DMS53 (cell line): ENCODE results near the gene ABHD11.
"Not testable (repeated sequence)": the region's sequence is repeated elsewhere in the genome, so short reads cannot be mapped to it uniquely, and the experiment has no call there.

Source experiments
- DNase-seq: peaks from one replicate; lab custom pipeline; 2025; lab: John Stamatoyannopoulos, UW

ABHD11 gene

DNA sequence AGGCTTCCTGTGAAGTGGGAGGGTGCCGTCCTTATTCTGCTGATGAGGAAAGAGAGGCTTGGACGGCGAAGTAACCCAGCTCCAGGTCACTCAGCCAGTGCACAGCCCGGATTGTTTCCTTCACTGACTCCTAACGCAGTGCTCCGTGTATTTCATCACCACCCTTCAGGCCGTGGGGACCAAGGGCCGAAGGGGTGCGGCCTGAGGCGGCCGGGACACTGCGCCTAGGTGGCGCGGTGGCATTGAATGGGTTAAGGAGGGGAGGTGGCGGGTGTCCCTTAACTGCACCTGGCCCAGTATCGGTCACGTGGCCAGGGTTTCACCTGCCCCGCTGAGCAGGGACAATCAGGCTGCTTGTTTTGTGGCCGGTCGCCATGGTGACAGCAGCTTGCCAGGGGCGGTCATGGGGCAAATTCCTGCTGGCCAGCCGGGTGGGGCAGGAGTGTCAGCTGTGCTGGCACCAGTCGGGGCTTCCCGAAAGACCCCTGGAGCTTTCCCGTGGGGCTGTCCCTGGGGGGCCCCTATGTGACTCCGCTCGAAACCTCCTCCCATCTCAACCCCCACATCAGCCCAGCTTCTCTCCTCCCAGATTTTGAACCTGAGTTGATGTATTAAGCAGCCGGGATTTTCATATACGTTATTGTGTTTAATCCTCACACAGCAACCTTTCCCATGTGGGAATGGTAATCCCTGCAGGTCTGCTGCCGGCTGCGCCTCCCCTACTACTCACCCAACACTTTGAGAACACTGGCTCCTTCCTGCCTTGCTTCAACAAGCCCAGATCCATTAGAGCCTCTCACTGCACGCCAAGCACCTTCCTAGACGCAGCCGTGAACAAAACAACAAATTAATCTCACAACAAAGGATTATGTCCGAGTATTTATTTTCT is 4.4 kb upstream of the ABHD11 start:
- DNase-seq = peak; percentile 100

DNA sequence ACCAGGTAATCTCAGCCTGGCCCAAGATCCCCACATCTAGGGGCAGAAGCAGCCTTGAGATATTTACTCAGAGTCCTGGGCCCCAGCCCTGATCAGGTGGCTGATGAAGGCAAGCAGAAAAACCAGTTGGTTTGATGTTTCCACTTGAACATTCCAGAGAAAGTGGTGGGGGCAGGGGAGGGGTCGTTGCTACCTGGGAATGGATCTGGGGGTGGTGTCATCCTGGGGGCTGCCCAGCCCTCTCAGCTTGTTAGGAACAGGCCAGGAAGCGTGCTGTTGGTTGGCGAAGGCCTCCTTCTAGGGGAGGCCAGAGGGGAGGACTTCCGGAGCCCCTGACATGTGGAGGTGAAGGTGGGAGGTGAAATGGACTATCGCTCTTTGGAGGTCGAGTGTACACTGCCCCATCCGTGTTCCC is 3.7 kb upstream of the ABHD11 start:
- peak; percentile 95 for DNase-seq

DNA sequence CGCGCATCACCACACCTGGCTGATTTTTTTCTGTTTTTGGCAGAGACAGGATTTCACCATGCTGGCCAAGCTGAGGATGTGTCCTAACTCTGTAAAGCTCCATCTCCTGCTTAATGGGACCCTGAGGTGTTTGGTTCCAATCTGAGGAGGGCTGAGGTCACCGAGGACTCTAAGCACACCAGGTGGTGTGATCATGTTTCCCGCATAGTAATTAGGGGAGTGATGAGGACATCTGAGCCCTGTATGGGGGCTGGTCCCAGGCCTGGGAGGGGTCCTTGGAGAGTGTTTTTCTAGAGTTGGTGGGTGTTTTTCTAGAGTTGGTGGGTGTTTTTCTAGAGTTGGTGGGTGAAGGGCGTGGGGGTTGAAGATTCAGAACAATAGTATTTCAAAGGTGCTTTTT is 3.0 kb upstream of the ABHD11 start:
- peak; percentile 96 for DNase-seq

DNA sequence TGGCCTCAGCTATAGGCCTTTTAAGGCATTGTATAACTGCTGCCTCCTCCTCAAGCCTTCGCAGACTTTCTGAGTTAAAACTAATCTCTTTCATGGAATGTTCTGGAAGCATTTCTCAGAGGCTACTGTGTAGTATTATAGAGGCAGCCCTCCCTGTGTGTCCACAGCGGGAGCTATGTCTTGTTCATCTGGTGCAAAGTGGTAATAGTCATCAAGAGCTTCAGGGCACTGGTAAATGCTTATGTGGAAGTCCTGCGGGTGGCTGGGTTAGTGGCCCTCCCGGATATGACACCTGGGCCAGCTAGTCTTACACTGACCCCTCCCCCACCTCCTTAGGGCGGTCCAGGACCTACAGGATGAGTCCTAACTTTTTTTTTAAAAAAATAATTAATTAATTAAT is 2.2 kb upstream of the ABHD11 start:
- DNase-seq = peak; percentile 78

DNA sequence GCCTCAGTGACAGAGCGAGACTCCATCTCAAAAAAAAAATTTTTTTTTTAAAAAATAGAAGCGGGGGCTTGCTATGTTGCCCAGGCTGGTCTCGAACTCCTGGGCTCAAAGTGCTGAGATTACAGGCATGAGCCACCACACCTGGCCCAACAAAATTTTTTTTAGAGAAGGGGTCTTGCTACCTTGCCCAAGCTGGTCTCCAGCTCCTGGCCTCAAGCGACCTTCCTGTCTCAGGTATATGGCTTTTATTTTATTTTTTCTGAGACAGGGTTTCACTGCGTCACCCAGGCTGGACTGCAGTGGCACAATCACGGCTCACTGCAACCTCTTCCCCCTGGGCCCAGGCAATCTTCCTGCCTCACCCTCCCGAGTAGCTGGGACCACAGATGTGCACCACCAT is 1.6 kb upstream of the ABHD11 start:
- no peak for DNase-seq

DNA sequence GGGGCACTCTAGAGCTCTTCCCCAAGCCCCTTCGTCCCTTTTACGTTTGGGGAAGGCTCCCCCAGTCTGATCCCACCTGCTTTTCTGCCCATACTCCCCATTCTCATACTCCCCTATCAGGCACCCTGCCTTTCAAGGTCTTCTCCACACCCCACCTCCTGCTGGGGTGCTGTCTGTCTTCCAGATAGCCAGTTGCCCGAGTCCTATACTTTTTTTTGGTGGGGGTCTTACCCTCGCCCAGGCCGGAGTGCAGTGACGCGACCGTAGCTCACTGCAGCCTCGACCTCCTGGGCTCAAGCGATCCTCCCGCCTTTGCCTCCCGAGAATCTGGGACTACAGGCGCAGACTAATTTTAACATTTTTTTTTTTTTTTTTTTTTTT is 775 bp upstream of the ABHD11 start:
- DNase-seq = no peak

DNA sequence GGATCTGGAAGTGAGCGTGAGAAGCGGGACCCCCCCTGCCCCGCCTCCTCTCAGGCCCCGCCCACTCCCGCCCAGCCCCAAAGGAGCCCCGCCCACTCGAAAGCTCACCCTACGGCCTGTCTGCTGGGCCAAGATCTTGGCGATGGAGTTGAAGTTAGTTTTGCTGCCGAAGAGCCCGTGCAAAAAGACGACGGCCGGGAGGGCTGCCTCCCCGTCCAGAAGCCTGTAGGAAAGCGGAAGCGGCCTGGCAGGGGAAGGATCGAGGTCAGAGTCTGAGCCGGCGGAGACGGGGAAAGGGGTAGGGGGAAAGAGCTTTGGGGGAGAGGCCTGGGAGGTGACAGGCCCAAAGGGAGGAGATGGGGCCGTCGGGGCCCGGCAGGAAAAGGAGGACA is 386 bp downstream of the ABHD11 start:
- DNase-seq = peak; percentile 84

DNA sequence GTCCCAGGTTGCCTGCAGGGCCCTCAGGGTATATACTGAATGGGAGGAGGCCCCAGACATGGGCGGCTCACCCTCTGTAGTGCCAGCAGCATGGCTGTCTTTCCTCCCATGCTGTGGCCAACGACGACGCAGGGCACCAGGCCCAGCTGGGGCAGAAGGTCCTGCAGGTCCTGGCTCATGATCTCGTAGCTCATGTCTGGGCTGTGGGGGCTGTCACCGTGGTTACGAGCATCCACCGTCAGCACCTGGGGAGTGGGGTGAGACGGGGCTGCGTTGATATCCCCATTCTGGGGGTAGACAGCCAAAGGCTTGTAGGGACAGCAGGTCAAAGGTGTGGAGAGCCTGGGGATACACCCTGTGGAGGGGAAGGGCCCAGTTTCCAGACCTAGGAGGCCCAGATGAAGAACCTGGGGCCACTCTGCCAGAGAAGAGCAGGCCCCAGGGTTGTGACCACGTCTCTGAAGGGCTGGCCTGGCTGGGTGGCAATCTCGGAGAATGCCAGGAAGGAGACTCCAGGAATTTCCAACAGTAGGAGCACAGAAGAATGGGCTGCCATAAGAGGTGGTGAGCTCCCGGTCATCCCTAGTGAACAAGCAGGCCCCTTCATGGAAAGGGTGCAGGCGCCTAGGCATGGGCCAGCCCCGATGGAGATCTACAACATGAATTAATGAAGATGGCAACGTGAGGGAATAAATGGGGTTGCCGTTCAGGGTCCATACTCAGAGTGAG is 947 bp downstream of the ABHD11 start:
- DNase-seq = no peak

DNA sequence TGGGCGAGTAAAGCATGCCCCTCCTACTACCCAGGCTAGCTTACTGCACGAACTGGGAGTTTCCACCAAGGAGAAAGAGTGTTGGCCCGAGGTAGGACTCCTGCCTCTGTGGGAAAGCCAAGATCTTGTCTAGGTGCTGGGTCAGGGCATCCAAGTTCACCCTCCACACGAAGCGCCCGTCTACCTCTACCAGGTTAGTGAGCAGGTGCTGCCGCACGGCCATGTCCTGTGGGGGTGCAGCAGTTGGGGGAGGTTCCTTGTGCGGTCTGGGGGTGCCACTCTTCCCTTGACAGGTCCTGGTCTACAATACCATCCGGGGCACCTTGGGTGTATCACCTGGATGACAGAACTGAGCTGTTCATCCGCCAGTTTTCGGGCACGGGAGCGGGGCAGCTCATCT is 1.7 kb downstream of the ABHD11 start:
- DNase-seq = no peak

DNA sequence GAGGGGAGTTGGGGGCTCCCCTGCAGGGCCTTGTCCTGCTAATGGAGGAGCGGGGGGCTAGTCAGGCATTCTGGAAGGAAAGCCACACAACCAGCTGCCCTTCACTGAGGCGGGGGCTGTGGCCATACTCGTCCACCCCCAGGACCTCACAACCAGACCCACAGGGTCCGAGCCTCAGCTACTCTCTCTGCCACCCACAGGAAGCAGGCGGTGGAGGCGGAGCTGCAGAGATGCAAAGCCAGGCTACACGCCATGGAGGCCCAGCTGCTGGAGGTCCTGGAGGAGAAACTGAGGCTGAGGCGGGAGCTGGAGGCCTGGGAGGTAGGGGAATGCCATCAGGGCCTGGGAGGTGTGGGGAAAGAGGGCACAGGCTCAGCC is 3.1 kb downstream of the ABHD11 start:
- no peak for DNase-seq

DNA sequence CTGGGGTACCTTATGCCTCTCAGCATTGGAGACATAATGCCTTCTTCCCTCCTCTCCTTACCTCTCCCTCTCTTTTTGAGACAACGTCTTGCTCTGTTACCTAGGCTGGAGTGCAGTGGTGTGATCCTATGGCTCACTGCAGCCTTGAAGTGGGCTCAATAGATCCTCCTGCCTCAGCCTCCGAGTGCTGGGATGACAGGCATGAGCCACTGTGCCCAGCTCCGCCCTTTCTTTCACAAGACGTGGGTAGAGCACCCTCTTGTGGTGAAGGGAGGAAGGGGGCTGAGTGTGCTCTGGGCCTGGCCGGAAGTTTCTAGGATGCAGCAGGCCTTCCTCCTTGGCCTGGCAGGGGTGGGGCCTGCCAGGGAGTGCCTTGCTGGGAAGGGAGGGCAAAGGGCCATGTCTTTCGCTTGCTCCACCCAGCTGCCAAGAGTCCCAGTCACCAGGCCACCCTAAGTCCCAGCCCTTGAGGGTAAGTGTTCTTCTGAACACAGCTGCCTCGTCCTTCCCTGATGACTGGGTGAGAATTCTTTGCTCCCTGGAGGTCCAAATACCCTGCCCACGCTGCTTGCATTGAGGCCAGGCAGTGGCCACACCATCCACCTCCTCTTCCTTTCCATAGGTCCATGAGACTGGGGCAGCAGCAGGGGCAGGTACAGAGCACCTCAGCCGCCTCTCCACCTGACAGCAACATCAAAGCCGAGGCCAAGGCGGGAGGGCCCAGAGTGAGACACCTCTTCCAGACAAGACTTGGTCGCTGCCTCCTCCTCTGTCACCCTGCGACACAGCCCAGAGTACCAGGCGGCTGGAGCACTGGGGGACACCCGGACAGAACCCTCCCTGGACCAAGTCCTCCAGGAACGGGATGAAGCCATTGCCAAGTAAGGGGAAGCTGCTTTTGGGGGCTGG is 3.7 kb downstream of the ABHD11 start:
- DNase-seq = peak; percentile 97

DNA sequence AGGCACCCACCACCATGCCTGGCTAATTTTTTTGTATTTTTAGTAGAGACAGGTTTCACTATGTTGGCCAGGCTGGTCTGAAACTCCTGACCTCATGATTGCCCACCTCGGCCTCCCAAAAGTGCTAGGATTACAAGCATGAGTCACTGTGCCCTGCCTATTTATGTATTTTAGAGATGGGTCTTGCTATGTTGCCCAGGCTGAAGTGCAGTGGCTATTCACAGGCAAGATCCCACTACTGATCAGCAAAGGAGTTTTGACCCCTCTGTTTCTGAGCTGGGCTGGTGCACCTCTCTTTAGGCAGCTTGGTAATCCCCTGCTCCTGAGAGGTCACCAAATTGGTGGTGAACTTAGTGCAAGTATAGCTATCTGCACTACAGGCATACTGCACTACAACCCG is 6.2 kb downstream of the ABHD11 start:
- no peak for DNase-seq

DNA sequence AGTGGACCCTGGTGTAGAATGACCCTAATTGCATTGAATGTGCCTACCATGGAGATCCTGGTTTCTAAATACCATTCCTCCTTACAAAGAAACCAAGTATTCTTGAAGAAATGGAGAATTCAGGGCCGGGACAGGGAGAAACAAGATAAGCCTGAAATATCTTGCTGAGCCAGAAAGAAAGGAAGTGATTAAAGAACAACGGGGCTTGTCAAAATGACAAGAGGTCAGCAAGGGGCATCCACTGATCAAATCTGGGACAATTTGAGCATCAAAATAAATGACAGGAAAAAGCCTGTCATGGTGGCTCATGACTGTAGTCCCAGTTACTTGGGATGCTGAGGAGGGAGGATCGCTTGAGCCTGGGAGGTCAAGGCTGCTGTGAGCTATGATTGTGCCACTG is 8.1 kb downstream of the ABHD11 start:
- no peak for DNase-seq

DNA sequence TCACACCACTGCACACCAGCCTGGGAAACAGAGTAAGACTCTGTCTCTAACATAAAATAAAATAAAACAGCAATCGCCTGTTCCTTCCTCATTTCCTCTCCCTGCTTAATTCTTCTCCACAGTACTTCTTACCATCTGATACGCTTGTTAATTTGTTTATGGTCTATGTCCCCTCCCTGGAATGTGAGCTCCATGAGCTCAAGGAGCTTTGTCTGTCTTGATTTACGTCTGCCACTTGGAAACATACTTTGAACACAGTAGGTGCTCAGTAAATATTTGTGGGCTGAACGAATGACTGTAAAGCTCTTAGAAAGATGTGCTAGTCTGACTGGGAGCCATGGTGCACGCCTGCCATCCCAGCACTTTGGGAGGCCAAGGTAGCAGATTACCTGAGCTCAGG is 10.1 kb downstream of the ABHD11 start:
- DNase-seq = no peak

DNA sequence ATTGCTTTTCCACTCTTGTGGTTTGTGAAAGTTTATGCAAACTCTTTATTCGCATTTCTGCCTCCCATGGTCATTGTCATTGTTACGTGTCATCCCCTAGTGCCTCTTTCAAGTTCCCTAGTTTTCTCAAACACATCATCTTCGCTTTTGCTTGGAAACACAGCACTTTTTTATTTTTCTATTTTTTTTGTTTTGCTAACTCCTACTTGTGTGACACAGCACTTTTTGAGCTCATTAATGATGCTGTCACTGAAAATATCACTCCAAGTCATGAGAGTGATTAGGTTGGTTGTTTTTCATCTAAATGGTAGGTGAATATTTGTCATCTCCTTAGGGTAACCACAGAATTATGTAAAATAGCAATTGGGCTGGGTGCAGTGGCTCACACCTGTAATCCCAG is 10.7 kb downstream of the ABHD11 start:
- no peak for DNase-seq

DNA sequence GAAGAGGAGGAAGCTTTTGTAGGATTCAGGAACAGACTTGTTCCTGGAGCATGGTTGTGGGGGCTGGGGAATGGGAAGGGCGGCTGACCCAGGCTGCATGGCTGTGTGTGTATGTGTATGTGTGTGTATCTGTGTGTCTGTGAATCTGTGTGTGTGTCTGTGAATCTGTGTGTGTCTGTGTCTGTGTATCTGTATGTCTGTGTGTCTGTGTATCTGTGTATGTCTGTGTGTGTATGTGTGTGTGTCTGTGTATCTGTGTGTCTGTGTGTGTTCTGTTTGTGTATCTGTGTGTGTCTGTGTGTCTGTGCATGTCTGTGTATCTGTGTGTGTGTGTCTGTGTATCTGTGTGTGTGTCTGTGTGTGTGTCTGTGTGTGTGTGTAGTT is 12.5 kb downstream of the ABHD11 start:
- DNase-seq = no peak

DNA sequence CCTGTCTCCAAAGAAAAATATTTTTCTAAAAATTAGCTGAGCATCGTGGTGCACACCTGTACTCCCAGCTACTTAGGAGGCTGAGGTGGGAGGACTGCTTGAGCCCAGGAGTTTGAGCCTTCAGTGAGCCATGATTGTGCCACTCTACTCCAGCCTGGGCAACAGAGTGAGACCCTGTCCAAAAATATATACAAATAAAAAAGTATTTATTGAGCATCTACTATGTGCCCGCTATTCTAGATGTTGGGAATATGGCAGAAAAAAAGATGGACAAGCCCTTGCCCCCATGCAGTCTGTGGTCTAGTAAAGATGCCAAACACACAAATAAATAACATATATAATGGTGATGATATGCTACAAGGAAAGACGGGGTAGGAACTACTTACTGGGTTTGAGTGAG is 14.8 kb downstream of the ABHD11 start:
- DNase-seq = no peak

DNA sequence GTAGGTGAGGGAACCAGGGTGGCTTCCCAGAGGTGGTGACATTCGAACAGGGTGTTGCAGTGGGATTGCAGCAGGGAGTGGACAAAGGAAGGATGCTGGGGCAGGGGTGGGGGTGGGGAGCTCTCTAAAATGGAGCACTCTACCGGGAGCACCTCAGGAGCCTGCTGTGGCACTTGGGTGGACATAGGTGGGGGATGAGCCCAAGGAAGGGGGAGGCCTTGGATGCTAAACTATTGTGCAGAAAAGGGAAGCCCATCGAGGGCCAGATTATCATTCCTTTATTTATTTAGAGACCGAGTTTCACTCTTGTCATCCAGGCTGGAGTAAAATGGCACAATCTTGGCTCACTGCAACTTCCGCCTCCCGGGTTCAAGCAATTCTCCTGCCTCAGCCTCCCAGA is 15.8 kb downstream of the ABHD11 start:
- DNase-seq = no peak

DNA sequence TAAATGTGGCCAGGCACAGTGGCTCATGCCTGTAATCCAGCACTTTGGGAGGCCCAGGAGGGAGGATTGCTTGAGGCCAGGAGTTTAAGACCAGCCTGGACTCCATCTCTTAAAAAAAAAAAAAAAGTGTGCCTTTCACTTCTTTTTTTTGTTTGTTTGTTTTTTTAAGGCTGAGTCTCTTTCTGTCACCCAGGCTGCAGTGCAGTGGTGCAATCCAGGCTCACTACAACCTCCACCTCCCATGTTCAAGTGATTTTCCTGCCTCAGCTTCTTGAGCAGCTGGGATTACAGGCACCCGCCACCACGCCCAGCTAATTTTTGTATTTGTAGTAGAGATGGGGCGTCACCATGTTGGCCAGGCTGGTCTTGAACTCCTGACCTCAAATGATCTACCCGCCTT is 16.4 kb downstream of the ABHD11 start:
- DNase-seq = not testable (repeated sequence)

DNA sequence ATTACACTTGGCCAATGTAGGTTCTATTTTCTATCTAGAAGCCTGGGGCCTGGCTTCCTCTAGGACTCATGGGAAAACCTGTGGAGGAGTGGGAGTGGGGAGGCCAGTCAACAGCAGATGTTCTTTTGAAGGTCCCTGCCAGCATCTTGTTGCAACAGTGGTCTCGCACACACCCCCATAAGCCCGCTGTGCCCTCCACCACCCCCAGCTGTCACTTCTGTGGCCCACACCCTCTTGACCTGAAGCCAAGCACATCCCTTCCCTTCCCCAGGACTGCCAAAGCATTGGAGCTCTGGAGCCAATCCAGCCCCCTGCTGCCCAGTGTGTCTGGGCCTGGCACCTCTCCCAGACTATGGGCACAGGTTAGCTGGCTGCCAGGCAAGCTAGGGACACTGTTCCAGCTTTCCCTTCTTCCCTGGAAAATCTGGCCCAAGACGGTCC is 17.2 kb downstream of the ABHD11 start:
- no peak for DNase-seq

DNA sequence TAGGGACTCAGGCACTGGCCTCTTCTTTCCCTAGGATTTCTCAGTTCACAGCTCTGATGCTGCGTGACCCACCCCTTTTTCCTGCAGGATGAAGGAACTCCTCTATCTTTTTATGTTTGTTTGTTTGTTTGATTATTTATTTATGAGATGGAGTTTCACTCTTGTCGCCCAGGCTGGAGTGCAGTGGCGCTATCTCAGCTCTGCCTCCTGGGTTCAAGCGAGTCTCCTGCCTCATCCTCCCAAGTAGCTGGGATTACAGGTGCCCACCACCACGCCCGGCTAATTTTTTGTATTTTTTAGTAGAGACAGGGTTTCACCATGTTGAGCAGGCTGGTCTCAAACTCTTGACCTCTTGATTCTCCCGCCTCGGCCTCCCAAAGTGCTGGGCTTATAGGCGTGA is 18.2 kb downstream of the ABHD11 start:
- DNase-seq = not testable (repeated sequence)

DNA sequence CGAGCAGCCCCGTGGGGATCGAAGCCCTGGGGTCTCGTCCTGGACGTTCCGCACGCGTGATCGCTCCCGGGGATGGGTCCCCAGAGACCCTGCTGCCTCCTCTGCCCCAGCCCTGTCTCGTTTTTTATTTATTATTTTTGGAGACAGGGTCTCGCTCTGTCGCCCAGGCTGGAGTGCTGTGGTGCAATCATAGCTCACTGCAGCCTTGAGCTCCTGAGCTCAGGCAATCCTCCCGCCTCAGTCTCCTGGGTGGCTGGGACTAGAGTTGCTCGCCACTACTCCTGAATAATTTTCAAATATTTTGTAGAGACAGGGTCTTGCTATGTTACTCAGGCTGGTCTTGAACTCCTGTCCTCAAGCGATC is 18.8 kb downstream of the ABHD11 start:
- no peak for DNase-seq
